GM12875 (cell line): ENCODE measurements around the gene ITPR1.
A peak's percentile ranks its signal among the peaks of the same experiment; 100 is the strongest.

ENCODE experiments used
- H3K4me3 ChIP-seq: one replicate; pipeline ENCODE4 v1.5.1; 2011; ENCODE audit warnings: low read depth, low read length, control low read depth
- CTCF ChIP-seq: IDR thresholded peaks from 2 replicates; pipeline ENCODE4 v1.5.1; 2011; ENCODE audit warnings: low read depth, mild to moderate bottlenecking, control low read depth, inconsistent platforms, low read length, moderate library complexity, borderline replicate concordance; ENCODE audit not compliant: insufficient read depth

The ITPR1 gene

DNA sequence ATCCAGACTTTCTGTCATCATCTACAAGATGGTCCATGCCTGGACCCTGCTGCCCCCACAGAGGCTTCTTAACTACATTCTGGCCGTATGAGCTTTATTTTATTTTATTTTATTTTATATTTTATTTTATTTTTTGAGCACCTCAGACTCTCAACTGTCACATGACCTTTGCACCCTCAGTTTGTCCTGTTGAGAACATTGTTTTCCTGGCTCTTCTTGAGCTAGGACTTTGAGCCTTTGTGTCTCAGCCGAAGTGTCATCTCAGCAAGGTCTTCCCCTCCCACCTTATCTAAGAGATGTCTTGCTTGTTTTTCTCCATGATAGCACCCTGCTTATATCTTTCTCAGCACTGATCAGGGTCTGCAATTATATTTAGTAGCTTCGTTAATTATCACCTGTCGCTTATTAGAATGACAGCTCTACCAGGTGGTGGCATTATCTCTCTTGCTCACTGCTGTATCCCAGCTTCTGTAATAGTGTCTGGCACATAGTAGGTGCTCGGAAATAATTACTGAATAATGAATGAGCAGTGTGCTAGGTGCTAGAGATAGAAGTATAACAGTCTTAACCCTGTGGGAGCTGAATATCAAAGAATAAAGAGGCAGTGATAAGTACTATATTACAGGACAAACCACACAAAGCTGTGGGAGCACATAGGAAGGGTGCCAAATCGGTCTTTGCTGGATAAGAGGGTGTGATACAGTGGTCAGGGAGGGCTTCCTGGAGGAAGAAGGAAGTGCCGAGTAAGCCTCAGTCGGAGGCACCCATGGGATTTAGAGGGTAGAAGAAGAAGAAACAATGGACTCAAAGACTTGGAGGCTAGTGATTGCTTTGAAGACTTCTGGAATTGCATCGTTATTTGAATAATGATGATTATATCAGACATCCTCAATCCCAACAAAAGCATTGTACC lies 136.2 kb downstream of the ITPR1 start:
- H3K4me3 ChIP-seq: no peak overlapping the region
- TF ChIP-seq CTCF: no peak

GRCh38 chr3:4633078-4634004 lies 140.2 kb downstream of the ITPR1 start:
- no peak overlapping the region for H3K4me3 ChIP-seq

DNA sequence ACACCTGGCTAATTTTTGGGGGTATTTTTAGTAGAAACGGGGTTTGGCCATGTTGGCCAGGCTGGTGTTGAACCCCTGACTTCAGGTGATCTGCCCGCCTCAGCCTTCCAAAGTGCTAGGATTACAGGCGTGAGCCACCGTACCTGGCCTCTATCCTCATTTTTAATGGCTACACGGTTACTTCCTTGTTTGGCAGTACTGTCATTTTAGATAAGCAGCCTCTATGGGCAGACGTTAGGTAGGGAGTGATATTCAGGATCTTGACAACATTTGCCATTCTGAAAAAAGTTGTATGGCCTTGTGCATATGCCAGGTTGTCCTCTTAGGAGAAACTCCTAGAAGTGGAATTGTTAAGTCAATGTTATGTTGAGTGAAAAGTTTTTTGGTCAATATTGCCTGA lies 141.7 kb downstream of the ITPR1 start:
- TF ChIP-seq CTCF: no peak
- H3K4me3 ChIP-seq: no peak overlapping the region

More at GRCh38 chr3:4633078-4634004, 140.2 kb downstream of the ITPR1 start:
- TF ChIP-seq CTCF: peak; percentile 68

GRCh38 chr3:4637265-4637664 lies 144.1 kb downstream of the ITPR1 start:
- no peak overlapping the region for H3K4me3 ChIP-seq
- TF ChIP-seq CTCF: no peak

GRCh38 chr3:4641863-4642563 lies 148.9 kb downstream of the ITPR1 start:
- TF ChIP-seq CTCF: no peak
- H3K4me3 ChIP-seq: no peak overlapping the region

GRCh38 chr3:4642611-4643010 lies 149.5 kb downstream of the ITPR1 start:
- no peak overlapping the region for H3K4me3 ChIP-seq
- no peak for TF ChIP-seq CTCF
